Measurements from ENCODE around the gene HEY2. TPM values are rescaled to one million over a fixed set of nuclear protein-coding genes. Genes with fewer than 3 reads are reported as not detected.
"Not testable (repeated sequence)": the region's sequence is repeated elsewhere in the genome, so short reads cannot be mapped to it uniquely, and the experiment has no call there.

The HEY2 gene
- total RNA-seq, 1 donor from 2014 or later: not detected

GRCh38 chr6:125773387-125774341, 24.2 kb downstream of the HEY2 start:
- no peak for DNase-seq

GRCh38 chr6:125776107-125776826, 26.8 kb downstream of the HEY2 start:
- DNase-seq: not testable (repeated sequence)

DNA sequence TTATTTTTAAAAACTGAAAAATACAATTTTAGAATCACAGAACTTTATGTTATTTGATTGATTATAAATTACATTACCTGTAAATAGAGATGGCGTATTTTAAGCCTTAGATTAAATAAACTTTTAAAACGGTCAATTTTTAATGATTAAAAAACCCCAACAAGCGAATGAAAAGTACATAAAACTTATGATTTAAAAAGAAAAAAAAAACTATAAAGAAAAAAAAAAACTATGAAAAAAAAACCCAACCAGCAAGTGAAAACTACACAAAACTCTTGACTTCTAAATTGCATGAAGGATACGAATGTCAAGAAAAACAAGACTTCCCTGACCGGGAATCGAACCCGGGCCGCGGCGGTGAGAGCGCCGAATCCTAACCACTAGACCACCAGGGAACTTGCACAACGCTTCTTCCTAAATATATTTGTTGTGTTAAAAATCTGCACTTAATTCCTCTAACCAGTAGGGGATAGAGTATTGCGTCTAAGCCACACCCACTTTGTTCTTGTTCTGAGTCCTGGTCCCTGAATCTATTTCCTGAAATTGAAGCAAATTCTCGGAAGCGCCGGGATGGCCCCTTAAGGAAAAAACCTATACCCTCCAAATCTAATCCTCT, 30.6 kb downstream of the HEY2 start:
- peak; percentile 94 for DNase-seq

- DNase-seq: peak; percentile 81
Observed at GRCh38 chr6:125780540-125781313, 31.3 kb downstream of the HEY2 start.

- DNase-seq: peak; percentile 57
Observed at GRCh38 chr6:125781314-125781868, 32.0 kb downstream of the HEY2 start.

DNA sequence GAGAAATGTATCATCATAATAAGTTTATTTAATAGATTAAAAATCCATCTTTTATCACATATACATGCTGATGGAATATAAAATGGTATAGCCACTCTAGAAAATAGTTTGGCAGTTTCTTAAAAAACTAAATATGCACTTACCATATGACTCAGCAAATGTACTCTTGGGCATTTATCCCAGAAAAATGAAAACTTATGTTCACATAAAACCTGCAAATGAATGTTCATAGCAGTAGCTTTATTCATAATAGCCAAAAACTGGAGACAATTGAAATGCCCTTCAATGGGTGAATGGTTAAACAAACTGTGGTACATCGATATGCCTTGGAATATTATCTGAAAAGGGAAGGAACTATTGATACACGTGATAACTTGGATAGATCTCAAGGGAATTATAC, 34.9 kb downstream of the HEY2 start:
- no peak for DNase-seq

DNA sequence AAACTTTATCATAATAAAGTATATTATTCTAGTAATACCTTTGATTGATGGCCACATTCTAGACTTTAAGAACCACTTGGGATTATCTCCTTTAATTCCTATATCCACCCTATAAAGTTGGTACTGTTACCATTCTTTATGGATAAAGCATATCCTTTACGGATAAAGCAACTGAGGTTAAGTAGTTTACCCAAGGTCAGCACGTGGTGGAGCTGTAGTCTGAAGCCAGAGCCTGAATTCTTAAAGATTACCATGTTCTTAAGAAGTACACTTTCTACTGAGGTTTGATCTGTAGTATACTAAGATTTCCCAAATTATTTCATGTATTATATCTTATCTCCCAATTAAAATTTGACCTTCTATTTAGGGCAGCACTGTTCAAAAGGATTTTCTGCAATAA, 38.4 kb downstream of the HEY2 start:
- peak; percentile 71 for DNase-seq

- DNase-seq: no peak
Observed at GRCh38 chr6:125789167-125789566, 39.7 kb downstream of the HEY2 start.

- peak; percentile 51 for DNase-seq
Observed at GRCh38 chr6:125789576-125790357, 40.3 kb downstream of the HEY2 start.

- peak; percentile 81 for DNase-seq
Observed at GRCh38 chr6:125790358-125791150, 41.1 kb downstream of the HEY2 start, which contains the start of gene NCOA7. TSS of gene NCOA7 (plus strand) at chr6:125790960. CDS start at chr6:125815355, 24,395 bp downstream.

DNA sequence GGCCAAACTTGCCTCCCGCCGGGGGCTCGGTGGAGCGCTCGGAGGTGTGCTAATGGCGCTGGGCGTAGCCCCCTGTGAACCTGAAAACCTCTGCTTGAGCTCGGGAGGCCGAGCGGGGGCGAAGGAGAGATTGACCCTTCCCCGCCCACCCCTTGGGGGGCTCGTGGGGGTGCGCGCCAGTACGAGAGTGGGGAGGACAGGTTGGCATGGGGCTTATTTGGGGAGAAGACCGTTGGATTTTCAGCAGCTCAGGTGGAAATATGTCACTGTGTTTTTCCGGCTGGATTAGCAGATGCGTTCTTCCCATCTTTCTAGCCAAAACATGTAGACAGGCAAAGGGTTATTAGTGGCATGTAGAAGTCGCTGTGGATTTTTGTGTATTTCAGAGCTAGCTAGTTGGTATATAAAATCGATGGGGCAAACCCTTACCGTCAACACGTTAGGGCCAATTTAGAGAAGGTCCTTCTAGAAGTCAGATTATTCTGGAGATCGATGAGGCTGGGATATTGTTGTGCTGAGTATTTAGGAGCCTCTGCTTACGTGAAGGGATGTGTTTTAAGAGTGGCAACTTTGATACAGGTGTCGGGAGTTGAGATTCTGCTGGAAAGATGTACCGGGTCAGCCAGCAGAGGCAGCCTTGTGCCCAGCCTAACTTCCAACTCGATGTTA, 41.9 kb downstream of the HEY2 start:
- peak; percentile 83 for DNase-seq

DNA sequence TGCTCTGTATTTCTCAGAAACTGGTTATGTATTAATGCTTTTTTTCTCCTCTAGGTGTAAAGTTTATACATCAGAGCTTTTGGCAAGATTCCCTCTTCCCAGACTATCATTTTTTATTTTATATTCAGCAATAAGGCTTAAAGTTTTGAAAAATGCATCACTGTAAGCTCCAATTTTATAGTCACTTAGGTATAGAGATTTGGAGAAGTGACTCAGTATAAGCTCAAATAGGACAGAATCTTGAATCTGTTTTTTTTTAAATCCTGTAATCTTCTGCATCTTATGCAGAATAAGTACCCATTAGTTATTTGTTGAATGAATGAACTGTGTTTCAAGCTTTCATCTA, 42.4 kb downstream of the HEY2 start:
- no peak for DNase-seq

DNA sequence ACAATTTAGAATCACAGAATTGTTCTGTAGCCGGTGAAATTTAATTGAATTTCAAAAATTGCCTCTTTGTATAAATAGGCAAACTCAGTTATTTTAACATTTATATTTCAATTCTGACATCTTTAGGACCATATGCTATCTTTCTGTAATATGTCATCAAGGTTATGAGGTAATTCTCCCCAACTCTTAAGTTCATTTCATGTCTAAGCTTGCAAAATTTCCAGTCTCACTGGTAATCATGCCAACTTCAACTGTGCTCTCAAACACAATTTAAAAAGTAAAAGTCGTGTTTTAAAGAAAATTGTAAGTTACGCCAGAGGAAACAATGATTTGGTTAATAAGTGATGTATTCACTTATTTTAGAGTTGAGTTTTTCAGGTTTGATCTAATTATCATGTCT, 42.7 kb downstream of the HEY2 start:
- DNase-seq: no peak

GRCh38 chr6:125792680-125793079, 43.2 kb downstream of the HEY2 start:
- DNase-seq: peak; percentile 59

- DNase-seq: peak; percentile 69
Observed at GRCh38 chr6:125793280-125793679, 43.8 kb downstream of the HEY2 start.

DNA sequence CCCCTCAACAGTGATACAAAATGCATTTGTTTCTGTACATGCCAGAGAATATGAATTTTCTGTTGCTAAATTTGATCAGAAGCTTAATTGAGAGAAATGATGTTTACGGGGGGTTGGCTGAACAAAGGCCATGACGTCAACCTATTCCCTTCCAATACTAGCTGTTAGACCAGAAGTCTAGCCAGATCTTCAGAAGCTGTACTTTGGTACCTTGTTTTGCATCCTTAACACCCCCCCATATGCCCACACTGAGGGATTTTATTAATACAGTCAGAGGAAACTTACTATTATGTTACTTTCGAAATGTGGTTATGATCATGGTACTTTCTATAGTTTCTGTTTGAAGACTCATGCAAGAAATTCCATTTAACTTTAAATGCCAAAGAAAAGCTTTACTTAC, 44.4 kb downstream of the HEY2 start:
- peak; percentile 76 for DNase-seq

- DNase-seq: peak; percentile 52
Observed at GRCh38 chr6:125794342-125795137, 45.1 kb downstream of the HEY2 start.

GRCh38 chr6:125795301-125795700, 45.9 kb downstream of the HEY2 start:
- no peak for DNase-seq

All from dermis blood vessel endothelial cell (primary cell).